Lower leg skin (tissue), 4 donors: ENCODE measurements around the gene FGGY. TPM values are rescaled to one million over a fixed set of nuclear protein-coding genes. Genes with fewer than 3 reads are reported as not detected.

ENCODE experiments used
- DNase-seq, 2 donors: peaks; one replicate each; pipeline ENCODE4 v3.0.0-alpha.2; 2019; ENCODE audit warnings: low spot score in 2 of 2
- H3K4me3 ChIP-seq: fragments of 200-600 bp; sonication (generic); 2 replicates; pipeline ENCODE4 v1.5.1; 2017; ENCODE audit warnings: mild to moderate bottlenecking, low read depth; ENCODE audit not compliant: poor library complexity, severe bottlenecking
- POLR2A ChIP-seq, 2 donors: fragments of 450-650 bp; IDR thresholded peaks; one replicate each; pipeline ENCODE4 v1.6.1; 2016 to 2017; ENCODE audit warnings: antibody characterized with exemption in 2 of 2, mild to moderate bottlenecking in 1 of 2, moderate library complexity in 1 of 2
- WGBS, 2 donors: methylation state at CpG; one replicate each; pipeline ENCODE4 v1.1.5; 2018; 5-methylcytosine and 5-hydroxymethylcytosine counted together
- intact Hi-C: fragments of 100-400 bp; cut with DNase I; formaldehyde crosslinking; loops from one replicate; pipeline ENCODE4 v1.15.0; 2023; ENCODE audit warnings: low total_unique reads
- total RNA-seq, 4 donors: library from RNA; depleted of rRNA; stranded (reverse); fragments of >200 nt; gene quantifications; one replicate each; pipeline ENCODE4 v1.1.0, GENCODE V29; 2016
- TF ChIP-seq, protein P1 (sequence below), 3 donors: fragments of 450-650 bp; IDR thresholded peaks; one replicate each; pipeline ENCODE4 v1.5.1; 2016; ENCODE audit warnings: antibody characterized with exemption in 3 of 3, mild to moderate bottlenecking in 3 of 3, moderate library complexity in 2 of 3

Gene FGGY
- total RNA-seq, 4 donors from 2014 or later: 10.0 to 29.5 (median 17.5) TPM

DNA sequence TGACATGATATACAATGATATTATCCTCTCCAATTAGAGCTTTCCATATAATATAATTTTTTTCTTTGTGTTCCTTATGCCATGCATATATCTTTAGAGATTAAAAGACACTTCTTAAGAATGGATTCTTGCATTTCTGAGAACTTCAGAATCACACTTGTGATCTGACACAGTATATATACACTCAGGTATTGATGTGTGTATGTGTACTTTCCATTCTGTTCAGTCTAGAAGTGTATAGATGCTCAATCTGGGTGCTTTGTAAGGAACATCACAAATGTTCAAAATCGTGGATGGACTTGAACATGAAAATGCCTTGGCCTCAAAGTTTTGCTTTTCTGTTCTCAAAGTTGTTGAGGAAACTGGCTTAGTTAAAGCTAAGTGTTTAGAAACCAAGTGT lies 102.7 kb downstream of the FGGY start:
- intact Hi-C loops: no loop called here

DNA sequence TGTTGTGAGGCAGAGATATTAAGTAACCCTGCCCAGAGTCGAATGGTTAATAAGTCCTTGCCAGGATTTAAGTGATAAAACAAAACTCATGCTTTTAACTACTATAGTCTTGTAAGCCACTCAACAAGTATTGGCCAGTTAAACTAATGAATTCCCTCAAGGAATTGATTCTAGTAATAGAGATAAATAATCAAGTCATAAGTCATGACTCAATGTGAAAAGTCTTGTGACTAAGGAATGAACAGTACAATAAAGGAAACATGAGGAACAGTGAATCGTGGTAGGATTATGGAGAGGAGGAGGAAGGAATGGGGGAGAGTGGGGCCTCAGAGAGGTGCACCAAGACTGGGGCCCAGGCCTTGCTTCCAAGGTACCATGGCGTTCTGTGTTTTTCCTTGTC lies 104.7 kb downstream of the FGGY start:
- DNase-seq: no peak
- H3K4me3 ChIP-seq: no peak overlapping the region

More for the DNA sequence above, 102.7 kb downstream of the FGGY start:
- 74 to 76% methylated on average over 1 of the region's 1 CpG for WGBS, 2 donors
- no peak for TF ChIP-seq POLR2A (IDR thresholded peaks at IDR 0.05)
- TF ChIP-seq, protein P1, sequence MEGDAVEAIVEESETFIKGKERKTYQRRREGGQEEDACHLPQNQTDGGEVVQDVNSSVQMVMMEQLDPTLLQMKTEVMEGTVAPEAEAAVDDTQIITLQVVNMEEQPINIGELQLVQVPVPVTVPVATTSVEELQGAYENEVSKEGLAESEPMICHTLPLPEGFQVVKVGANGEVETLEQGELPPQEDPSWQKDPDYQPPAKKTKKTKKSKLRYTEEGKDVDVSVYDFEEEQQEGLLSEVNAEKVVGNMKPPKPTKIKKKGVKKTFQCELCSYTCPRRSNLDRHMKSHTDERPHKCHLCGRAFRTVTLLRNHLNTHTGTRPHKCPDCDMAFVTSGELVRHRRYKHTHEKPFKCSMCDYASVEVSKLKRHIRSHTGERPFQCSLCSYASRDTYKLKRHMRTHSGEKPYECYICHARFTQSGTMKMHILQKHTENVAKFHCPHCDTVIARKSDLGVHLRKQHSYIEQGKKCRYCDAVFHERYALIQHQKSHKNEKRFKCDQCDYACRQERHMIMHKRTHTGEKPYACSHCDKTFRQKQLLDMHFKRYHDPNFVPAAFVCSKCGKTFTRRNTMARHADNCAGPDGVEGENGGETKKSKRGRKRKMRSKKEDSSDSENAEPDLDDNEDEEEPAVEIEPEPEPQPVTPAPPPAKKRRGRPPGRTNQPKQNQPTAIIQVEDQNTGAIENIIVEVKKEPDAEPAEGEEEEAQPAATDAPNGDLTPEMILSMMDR (IDR thresholded peaks at IDR 0.05): no peak
- DNase-seq: no peak
- no peak overlapping the region for H3K4me3 ChIP-seq

GRCh38 chr1:59404796-59405195 lies 107.9 kb downstream of the FGGY start:
- intact Hi-C loops: no loop called here
- no peak for DNase-seq
- 46 to 51% methylated on average over 8 of the region's 8 CpGs for WGBS, 2 donors
- H3K4me3 ChIP-seq: no peak overlapping the region
- no peak for TF ChIP-seq POLR2A (IDR thresholded peaks at IDR 0.05)
- TF ChIP-seq, protein P1 (IDR thresholded peaks at IDR 0.05): no peak

More for the DNA sequence above, 104.7 kb downstream of the FGGY start:
- TF ChIP-seq, protein P1 (IDR thresholded peaks at IDR 0.05): no peak
- no peak for TF ChIP-seq POLR2A (IDR thresholded peaks at IDR 0.05)
- intact Hi-C loops: no loop called here
- WGBS, 2 donors: 67 to 74% methylated on average over 3 of the region's 3 CpGs

- TF ChIP-seq POLR2A (IDR thresholded peaks at IDR 0.05): no peak
- intact Hi-C loops: no loop called here
- no peak for DNase-seq
- H3K4me3 ChIP-seq: no peak overlapping the region
- 97 to 99% methylated on average over 4 of the region's 4 CpGs for WGBS, 2 donors
Observed at GRCh38 chr1:59406437-59407164, 109.7 kb downstream of the FGGY start.

DNA sequence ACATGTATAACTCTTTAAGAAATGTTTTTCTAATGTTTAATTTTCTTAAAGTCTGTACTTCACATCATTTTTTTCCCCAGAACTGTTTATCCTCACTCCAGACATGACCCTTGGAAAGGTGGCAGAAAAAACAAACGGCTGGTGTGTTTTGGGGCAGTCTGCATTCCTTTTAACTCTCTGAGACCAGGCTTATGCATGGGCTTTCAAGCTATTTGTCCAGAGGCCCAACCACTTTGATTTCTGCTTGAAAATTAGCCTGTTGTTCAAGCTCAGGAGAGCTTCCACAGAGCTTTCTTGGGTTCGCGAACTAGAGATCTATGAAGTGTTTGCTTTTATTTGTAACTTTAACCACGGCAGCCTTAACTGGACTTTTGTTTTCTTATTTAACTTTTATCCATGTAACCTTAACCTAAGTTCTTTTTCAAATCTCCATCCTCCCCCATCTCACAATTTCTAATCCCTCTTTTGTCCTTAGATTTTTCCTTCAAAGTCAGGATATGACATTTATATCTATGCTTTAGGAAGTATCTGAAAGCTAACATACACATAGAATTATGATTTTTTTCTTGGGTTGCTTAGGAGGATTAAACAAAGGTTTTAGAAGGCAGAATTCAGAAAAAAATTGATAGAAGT lies 111.8 kb downstream of the FGGY start:
- intact Hi-C loops: no loop called here
- TF ChIP-seq, protein P1 (IDR thresholded peaks at IDR 0.05): no peak
- TF ChIP-seq POLR2A (IDR thresholded peaks at IDR 0.05): no peak
- WGBS, 2 donors: 74 to 77% methylated on average over 4 of the region's 4 CpGs
- no peak for DNase-seq
- H3K4me3 ChIP-seq: no peak overlapping the region

DNA sequence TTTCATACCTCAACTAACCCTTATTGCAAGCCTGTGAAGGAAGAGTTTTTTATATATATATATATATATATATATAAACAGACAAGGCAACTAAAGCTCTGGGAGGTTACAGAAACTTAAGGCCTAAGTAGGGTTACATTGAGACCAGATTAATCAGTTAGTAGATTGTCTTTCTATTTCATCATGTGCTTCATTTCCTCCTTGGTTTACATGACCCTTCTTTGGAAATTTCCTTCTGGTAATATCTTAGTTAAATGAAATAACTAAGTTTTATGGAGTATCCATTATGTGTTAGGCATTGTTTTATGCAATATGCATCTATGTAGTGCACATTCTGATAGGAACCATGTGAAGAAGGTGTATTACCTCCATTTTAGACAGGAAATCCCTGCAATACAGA lies 112.7 kb downstream of the FGGY start:
- H3K4me3 ChIP-seq: no peak overlapping the region
- intact Hi-C loops: no loop called here
- DNase-seq: no peak
- no peak for TF ChIP-seq POLR2A (IDR thresholded peaks at IDR 0.05)
- TF ChIP-seq, protein P1 (IDR thresholded peaks at IDR 0.05): no peak
